ENCODE data around the gene PROM1. TPM values are rescaled to one million over a fixed set of nuclear protein-coding genes. Genes with fewer than 3 reads are reported as not detected.

The PROM1 gene
- total RNA-seq, 6 donors from 2014 or later: 1.6 to 43.6 (median 4.3) TPM

DNA sequence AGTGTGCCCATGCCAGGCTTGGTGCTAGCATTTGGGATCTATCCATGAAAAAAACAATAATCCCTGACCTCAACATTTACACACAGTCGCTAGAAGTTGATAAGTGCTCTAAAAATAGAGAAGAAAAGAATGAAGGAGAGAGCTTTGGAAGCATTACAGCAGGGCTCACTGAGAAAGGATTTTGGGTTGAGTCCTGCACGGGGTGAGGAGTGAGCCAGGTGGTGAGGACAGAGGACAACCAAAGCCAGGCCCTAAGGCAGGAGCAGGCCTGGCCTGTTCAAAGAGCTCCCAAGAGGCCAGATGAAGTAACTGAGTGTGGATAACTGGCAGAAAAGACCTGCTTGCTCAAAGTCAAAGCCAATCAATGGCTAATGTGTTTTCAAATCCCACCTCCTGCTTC lies 20.7 kb upstream of the PROM1 start:
- no peak for TF ChIP-seq POLR2AphosphoS5 (IDR thresholded peaks at IDR 0.05)
- TF ChIP-seq POLR2A (IDR thresholded peaks at IDR 0.05): no peak
- no peak for TF ChIP-seq EP300 (IDR thresholded peaks at IDR 0.05)
- TF ChIP-seq, protein P1, sequence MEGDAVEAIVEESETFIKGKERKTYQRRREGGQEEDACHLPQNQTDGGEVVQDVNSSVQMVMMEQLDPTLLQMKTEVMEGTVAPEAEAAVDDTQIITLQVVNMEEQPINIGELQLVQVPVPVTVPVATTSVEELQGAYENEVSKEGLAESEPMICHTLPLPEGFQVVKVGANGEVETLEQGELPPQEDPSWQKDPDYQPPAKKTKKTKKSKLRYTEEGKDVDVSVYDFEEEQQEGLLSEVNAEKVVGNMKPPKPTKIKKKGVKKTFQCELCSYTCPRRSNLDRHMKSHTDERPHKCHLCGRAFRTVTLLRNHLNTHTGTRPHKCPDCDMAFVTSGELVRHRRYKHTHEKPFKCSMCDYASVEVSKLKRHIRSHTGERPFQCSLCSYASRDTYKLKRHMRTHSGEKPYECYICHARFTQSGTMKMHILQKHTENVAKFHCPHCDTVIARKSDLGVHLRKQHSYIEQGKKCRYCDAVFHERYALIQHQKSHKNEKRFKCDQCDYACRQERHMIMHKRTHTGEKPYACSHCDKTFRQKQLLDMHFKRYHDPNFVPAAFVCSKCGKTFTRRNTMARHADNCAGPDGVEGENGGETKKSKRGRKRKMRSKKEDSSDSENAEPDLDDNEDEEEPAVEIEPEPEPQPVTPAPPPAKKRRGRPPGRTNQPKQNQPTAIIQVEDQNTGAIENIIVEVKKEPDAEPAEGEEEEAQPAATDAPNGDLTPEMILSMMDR (IDR thresholded peaks at IDR 0.05): no peak
- Histone ChIP-seq H3K4me1 (no peaks in the 10 kb centered on the region), H3K9me3 (no peaks in the 10 kb centered on the region), H3K4me3 (no peak overlapping the region), H3K27ac (no peak overlapping the region), H3K27me3 (no peaks in the 10 kb centered on the region), H3K36me3 (no peaks in the 10 kb centered on the region)
- WGBS, 2 donors: 68 to 69% methylated on average over 2 of the region's 2 CpGs
- DNase-seq: no peak
- no peak for ATAC-seq (ENCODE audit: low FRiP score in 2 of 2)

DNA sequence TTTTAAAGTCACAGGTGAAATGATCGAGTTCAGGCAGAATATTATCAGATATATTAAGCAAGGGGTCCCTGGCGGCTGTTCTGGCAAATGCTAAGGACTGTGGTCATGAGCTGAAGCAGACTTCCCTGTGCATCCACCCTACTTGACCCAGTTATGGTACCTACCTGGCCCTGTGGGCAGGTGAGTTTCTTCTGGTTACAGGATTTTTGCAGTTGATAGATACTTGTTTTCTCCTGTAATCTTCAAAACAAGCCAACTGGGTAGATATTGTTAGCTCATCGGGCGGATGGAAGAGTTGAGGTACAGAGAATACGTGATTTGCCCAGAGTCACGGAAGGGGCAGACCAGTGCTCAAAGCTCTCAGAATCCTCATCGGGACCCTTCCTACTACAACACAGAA lies 18.5 kb upstream of the PROM1 start:
- Histone ChIP-seq H3K4me3 (no peak overlapping the region), H3K27me3 (no peaks in the 10 kb centered on the region), H3K9me3 (no peaks in the 10 kb centered on the region), H3K27ac (no peak overlapping the region), H3K4me1 (no peaks in the 10 kb centered on the region), H3K36me3 (no peaks in the 10 kb centered on the region)
- DNase-seq: no peak
- TF ChIP-seq POLR2AphosphoS5 (IDR thresholded peaks at IDR 0.05): no peak
- TF ChIP-seq EP300 (IDR thresholded peaks at IDR 0.05): no peak
- no peak for TF ChIP-seq POLR2A (IDR thresholded peaks at IDR 0.05)
- TF ChIP-seq, protein P1 (IDR thresholded peaks at IDR 0.05): no peak
- no peak for ATAC-seq (ENCODE audit: low FRiP score in 2 of 2)
- WGBS, 2 donors: 89 to 93% methylated on average over 7 of the region's 7 CpGs

DNA sequence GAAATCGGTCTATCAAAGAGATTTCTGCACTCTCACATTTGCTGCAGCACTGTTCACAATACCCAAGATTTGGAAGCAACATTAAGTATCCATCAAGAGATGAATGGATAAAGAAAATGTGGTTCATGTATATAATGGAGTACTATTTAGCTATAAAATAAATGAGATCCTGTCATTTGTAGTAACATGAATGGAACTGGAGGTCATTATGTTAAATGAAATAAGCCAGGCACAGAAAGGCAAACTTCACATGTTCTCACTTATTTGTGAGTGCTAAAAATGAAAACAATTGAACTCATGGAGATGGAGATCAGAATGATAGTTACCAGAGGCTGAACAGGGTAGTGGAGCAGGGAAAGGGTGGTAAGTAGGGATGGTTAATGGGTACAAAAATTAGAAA lies 17.0 kb upstream of the PROM1 start:
- Histone ChIP-seq H3K4me1 (no peaks in the 10 kb centered on the region), H3K36me3 (no peaks in the 10 kb centered on the region), H3K27me3 (no peaks in the 10 kb centered on the region), H3K9me3 (no peaks in the 10 kb centered on the region), H3K4me3 (no peak overlapping the region), H3K27ac (no peak overlapping the region)
- ATAC-seq (ENCODE audit: low FRiP score in 2 of 2): no peak
- no peak for DNase-seq
- TF ChIP-seq, protein P1 (IDR thresholded peaks at IDR 0.05): no peak
- TF ChIP-seq POLR2AphosphoS5 (IDR thresholded peaks at IDR 0.05): no peak
- TF ChIP-seq EP300 (IDR thresholded peaks at IDR 0.05): no peak
- no peak for TF ChIP-seq POLR2A (IDR thresholded peaks at IDR 0.05)
- 88 to 93% methylated on average over 1 of the region's 1 CpG for WGBS, 2 donors

DNA sequence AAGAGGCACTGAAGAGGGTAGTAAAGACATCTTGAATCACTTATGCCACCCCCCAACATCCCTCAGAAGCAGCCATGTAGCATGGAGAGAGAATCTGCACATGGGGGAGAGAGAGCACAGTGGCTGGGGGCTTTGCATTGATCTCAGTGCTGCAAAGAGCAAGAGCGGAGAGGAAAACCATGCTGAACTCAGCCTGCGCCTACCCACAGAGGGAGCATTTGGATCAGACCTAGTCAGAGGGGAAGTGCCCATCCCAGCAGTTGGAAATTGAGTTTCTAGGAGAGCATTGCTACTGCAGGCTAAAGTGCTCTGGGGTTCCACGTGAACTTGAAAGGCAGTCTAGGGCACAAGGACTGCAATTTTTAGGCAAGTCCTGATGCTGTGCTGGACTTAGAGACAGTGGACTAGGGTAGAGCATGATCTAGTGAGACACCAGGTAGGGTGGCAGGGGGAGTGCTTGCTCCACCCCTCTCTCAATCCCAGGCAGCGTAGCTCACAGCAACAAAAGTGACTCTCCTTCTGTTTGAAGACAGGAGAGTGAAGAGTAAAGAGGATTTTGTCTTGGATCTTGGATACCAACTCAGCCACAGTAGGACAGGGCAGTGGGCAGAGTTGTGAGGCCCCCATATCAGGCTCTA lies 9.0 kb upstream of the PROM1 start:
- no peaks in the 10 kb centered on the region for H3K27me3 ChIP-seq
- no peaks in the 10 kb centered on the region for H3K36me3 ChIP-seq
- no peak overlapping the region for H3K27ac ChIP-seq
- H3K4me1 ChIP-seq: peaks cover 0 to 6% (median 0%) of the 10 kb centered on the region in 4 donors
- 92 to 100% methylated on average over 3 to 4 of the region's 4 CpGs for WGBS, 2 donors
- TF ChIP-seq POLR2A (IDR thresholded peaks at IDR 0.05): no peak
- TF ChIP-seq EP300 (IDR thresholded peaks at IDR 0.05): no peak
- TF ChIP-seq POLR2AphosphoS5 (IDR thresholded peaks at IDR 0.05): no peak
- TF ChIP-seq, protein P1 (IDR thresholded peaks at IDR 0.05): no peak
- ATAC-seq (ENCODE audit: low FRiP score in 2 of 2) (no peak), DNase-seq (no peak)
- H3K4me3 ChIP-seq: no peak overlapping the region
- H3K9me3 ChIP-seq: no peaks in the 10 kb centered on the region

DNA sequence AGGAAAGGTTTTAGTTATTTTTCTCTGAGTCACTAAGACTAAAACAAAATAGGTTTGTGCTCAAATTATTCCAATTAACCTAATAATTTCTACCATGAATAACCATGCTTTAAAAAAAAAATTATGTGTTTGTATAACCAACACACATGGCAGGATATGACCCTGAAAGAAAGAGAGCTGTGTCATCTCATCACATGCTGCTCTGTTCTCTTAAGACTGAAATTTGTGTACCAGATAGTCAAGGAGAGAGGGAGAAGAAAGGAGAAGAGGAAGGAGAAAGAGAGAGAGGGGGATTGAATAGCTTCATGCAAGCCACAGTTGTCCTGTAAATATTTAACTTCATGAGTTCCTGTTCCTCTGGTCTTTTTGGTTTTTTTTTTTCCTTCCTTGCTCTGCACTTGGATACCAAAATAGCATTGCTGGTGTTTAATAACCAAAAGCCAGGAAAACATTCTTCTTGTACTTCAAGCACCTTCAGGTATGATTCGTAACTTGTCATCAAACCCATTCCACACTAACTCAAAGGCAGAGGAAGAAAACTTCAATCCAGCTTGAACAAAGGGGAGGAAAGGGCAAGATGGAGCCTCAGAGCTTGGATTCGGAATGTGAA lies 6.4 kb upstream of the PROM1 start:
- H3K9me3 ChIP-seq: no peaks in the 10 kb centered on the region
- 47 to 70% methylated on average over 2 of the region's 2 CpGs for WGBS, 2 donors
- no peak for ATAC-seq (ENCODE audit: low FRiP score in 2 of 2)

More for the DNA sequence above, 6.4 kb upstream of the PROM1 start:
- DNase-seq: no peak
- Histone ChIP-seq H3K36me3 (no peaks in the 10 kb centered on the region), H3K4me3 (no peak overlapping the region), H3K27me3 (no peaks in the 10 kb centered on the region), H3K4me1 (peaks cover 0 to 6% (median 0%) of the 10 kb centered on the region in 4 donors), H3K27ac (no peak overlapping the region)
- TF ChIP-seq POLR2A (IDR thresholded peaks at IDR 0.05) (no peak), EP300 (IDR thresholded peaks at IDR 0.05) (no peak), POLR2AphosphoS5 (IDR thresholded peaks at IDR 0.05) (no peak)
- TF ChIP-seq, protein P1 (IDR thresholded peaks at IDR 0.05): no peak
